Neural progenitor cell (in vitro differentiated cells): Measurements from ENCODE around the gene BBS12. TPM values are rescaled to one million over a fixed set of nuclear protein-coding genes. Genes with fewer than 3 reads are reported as not detected.

Source experiments
- DNase-seq: peaks from one replicate; pipeline ENCODE4 v3.0.0-alpha.2; 2016; ENCODE audit warnings: low spot score
- H2AFZ ChIP-seq: fragments of 200-600 bp; sonication (generic); replicated peaks from 2 replicates; pipeline ENCODE4 v1.6.1; 2016; ENCODE audit warnings: antibody characterized with exemption
- H3F3A ChIP-seq: fragments of 200-600 bp; sonication (generic); 2 replicates; pipeline ENCODE4 v1.6.1; 2016; ENCODE audit warnings: antibody characterized with exemption, low read depth
- H3K27ac ChIP-seq: fragments of 200-600 bp; sonication (generic); 2 replicates; pipeline ENCODE4 v1.5.1; 2016; ENCODE audit warnings: mild to moderate bottlenecking
- H3K27me3 ChIP-seq: fragments of 200-600 bp; sonication (generic); 2 replicates; pipeline ENCODE4 v1.6.1; 2016; ENCODE audit warnings: mild to moderate bottlenecking, moderate library complexity
- H3K36me3 ChIP-seq: fragments of 200-600 bp; sonication (generic); 2 replicates; pipeline ENCODE4 v1.5.1; 2016
- H3K4me1 ChIP-seq: fragments of 200-600 bp; sonication (generic); 2 replicates; pipeline ENCODE4 v1.6.1; 2016; ENCODE audit warnings: mixed run types
- H3K4me2 ChIP-seq: fragments of 200-600 bp; sonication (generic); 2 replicates; pipeline ENCODE4 v1.6.1; 2016
- H3K4me3 ChIP-seq: fragments of 200-600 bp; sonication (generic); 2 replicates; pipeline ENCODE4 v1.5.1; 2016
- H3K79me2 ChIP-seq: fragments of 200-600 bp; sonication (generic); 2 replicates; pipeline ENCODE4 v1.6.1; 2016; ENCODE audit warnings: low read depth
- H3K9ac ChIP-seq: fragments of 200-600 bp; sonication (generic); 2 replicates; pipeline ENCODE4 v1.6.1; 2016
- H3K9me3 ChIP-seq: fragments of 200-600 bp; sonication (generic); 2 replicates; pipeline ENCODE4 v1.5.1; 2016; ENCODE audit warnings: low read depth
- H4K20me1 ChIP-seq: fragments of 200-600 bp; sonication (generic); 2 replicates; pipeline ENCODE4 v1.6.1; 2016; ENCODE audit warnings: low read depth
- H3K27ac Mint-ChIP-seq: 3 replicates; pipeline ENCODE4 v1.8.0; 2021; ENCODE audit warnings: mixed read lengths
- H3K27me3 Mint-ChIP-seq: 2 replicates; pipeline ENCODE4 v1.8.0; 2022; ENCODE audit warnings: low read depth, mild to moderate bottlenecking, inconsistent platforms, moderate library complexity, mixed read lengths; ENCODE audit not compliant: insufficient read depth
- H3K36me3 Mint-ChIP-seq: 3 replicates; pipeline ENCODE4 v1.8.0; 2021; ENCODE audit warnings: mixed read lengths
- H3K4me1 Mint-ChIP-seq: 3 replicates; pipeline ENCODE4 v1.8.0; 2021; ENCODE audit warnings: mixed read lengths
- H3K4me3 Mint-ChIP-seq: 3 replicates; pipeline ENCODE4 v1.8.0; 2021; ENCODE audit warnings: mild to moderate bottlenecking, moderate library complexity, mixed read lengths
- H3K9me3 Mint-ChIP-seq: 3 replicates; pipeline ENCODE4 v1.8.0; 2020; ENCODE audit warnings: mixed read lengths
- CTCF ChIP-seq: fragments of 200-600 bp; sonication (generic); IDR thresholded peaks from 2 replicates; pipeline ENCODE4 v1.5.1; 2017; ENCODE audit warnings: antibody characterized with exemption, mild to moderate bottlenecking
- EZH2 ChIP-seq: fragments of 200-600 bp; sonication (generic); IDR thresholded peaks from 2 replicates; pipeline ENCODE4 v1.6.1; 2017; ENCODE audit warnings: antibody characterized with exemption, mild to moderate bottlenecking, moderate library complexity
- EZH2phosphoT487 ChIP-seq: fragments of 200-600 bp; sonication (generic); IDR thresholded peaks from 2 replicates; pipeline ENCODE4 v1.6.1; 2017; ENCODE audit warnings: antibody characterized with exemption
- total RNA-seq: library from RNA; depleted of rRNA; stranded (reverse); fragments of >200 nt; gene quantifications from 2 replicates; pipeline ENCODE4 v1.2.3, GENCODE V29; 2015; ENCODE audit warnings: low replicate concordance

The BBS12 gene
- total RNA-seq, 1 donor from 2014 or later = 7.7 TPM

- peaks cover 3% of the 10 kb centered on the region for H3F3A ChIP-seq
- Mint-ChIP-seq H3K36me3 (no peaks in the 10 kb centered on the region), H3K9me3 (no peaks in the 10 kb centered on the region), H3K4me1 (peaks cover 2% of the 10 kb centered on the region), H3K27me3 (peaks cover 2% of the 10 kb centered on the region), H3K27ac (no peak overlapping the region), H3K4me3 (no peak overlapping the region)
- peaks cover 7% of the 10 kb centered on the region for H3K4me1 ChIP-seq
- H3K79me2 ChIP-seq = no peaks in the 10 kb centered on the region
- no peak overlapping the region for H3K27ac ChIP-seq
- H3K36me3 ChIP-seq = no peaks in the 10 kb centered on the region
- H3K4me2 ChIP-seq = no peak overlapping the region
- H3K4me3 ChIP-seq = no peak overlapping the region
- no peak for TF ChIP-seq CTCF
- TF ChIP-seq EZH2 = no peak
- TF ChIP-seq EZH2phosphoT487 = no peak
- H4K20me1 ChIP-seq = no peaks in the 10 kb centered on the region
- H3K9me3 ChIP-seq = no peaks in the 10 kb centered on the region
- no peaks in the 10 kb centered on the region for H3K27me3 ChIP-seq
- DNase-seq = no peak
- H2AFZ ChIP-seq = peak overlapping the region; percentile 3
- no peak overlapping the region for H3K9ac ChIP-seq
Observed at GRCh38 chr4:122777846-122778673, 45.6 kb downstream of the BBS12 start.

- Mint-ChIP-seq H3K9me3 (no peaks in the 10 kb centered on the region), H3K4me1 (peaks cover 14% of the 10 kb centered on the region), H3K27me3 (peaks cover 2% of the 10 kb centered on the region), H3K4me3 (no peak overlapping the region), H3K27ac (no peak overlapping the region), H3K36me3 (no peaks in the 10 kb centered on the region)
- no peaks in the 10 kb centered on the region for H3K9me3 ChIP-seq
- H3F3A ChIP-seq = peaks cover 21% of the 10 kb centered on the region
- no peaks in the 10 kb centered on the region for H3K27me3 ChIP-seq
- no peak overlapping the region for H2AFZ ChIP-seq
- no peak overlapping the region for H3K27ac ChIP-seq
- peaks cover 21% of the 10 kb centered on the region for H3K4me1 ChIP-seq
- no peak overlapping the region for H3K9ac ChIP-seq
- no peak for DNase-seq
- H4K20me1 ChIP-seq = no peaks in the 10 kb centered on the region
- no peak overlapping the region for H3K4me2 ChIP-seq
- no peak overlapping the region for H3K4me3 ChIP-seq
- no peak for TF ChIP-seq CTCF
- TF ChIP-seq EZH2phosphoT487 = no peak
- TF ChIP-seq EZH2 = no peak
- H3K36me3 ChIP-seq = no peaks in the 10 kb centered on the region
- no peaks in the 10 kb centered on the region for H3K79me2 ChIP-seq
Observed at GRCh38 chr4:122781486-122781885, 49.0 kb downstream of the BBS12 start.

- Histone ChIP-seq H3K4me2 (peak overlapping the region; percentile 3), H3F3A (peaks cover 21% of the 10 kb centered on the region), H3K27ac (peak overlapping the region; percentile 44), H3K9me3 (no peaks in the 10 kb centered on the region), H3K4me1 (peaks cover 16% of the 10 kb centered on the region), H3K9ac (no peak overlapping the region), H2AFZ (peak overlapping the region; percentile 48), H3K36me3 (no peaks in the 10 kb centered on the region), H3K79me2 (no peaks in the 10 kb centered on the region), H4K20me1 (no peaks in the 10 kb centered on the region), H3K27me3 (no peaks in the 10 kb centered on the region), H3K4me3 (no peak overlapping the region)
- H3K4me3 Mint-ChIP-seq = no peak overlapping the region
- peak; percentile 77 for DNase-seq
- TF ChIP-seq CTCF (no peak), EZH2phosphoT487 (no peak), EZH2 (no peak)
- H3K27me3 Mint-ChIP-seq = peaks cover 2% of the 10 kb centered on the region
- H3K27ac Mint-ChIP-seq = peak overlapping the region; percentile 37
- no peaks in the 10 kb centered on the region for H3K9me3 Mint-ChIP-seq
- H3K4me1 Mint-ChIP-seq = peaks cover 14% of the 10 kb centered on the region
- H3K36me3 Mint-ChIP-seq = no peaks in the 10 kb centered on the region
Observed at GRCh38 chr4:122783301-122784215, 51.1 kb downstream of the BBS12 start.
